SK-N-SH (cell line): ENCODE results near the gene SAE1. TPM values are rescaled to one million over a fixed set of nuclear protein-coding genes. Genes with fewer than 3 reads are reported as not detected.
"Not testable (repeated sequence)": the region's sequence is repeated elsewhere in the genome, so short reads cannot be mapped to it uniquely, and the experiment has no call there.

Experiments
- CTCF ChIA-PET: fragments of 300-600, 350-600 bp; formaldehyde crosslinking; extraction: SDS; loops from one replicate; lab custom pipeline; 2021; lab: Yijun Ruan, JAX
- POLR2A ChIA-PET: fragments of 350-600 bp; sonication (Branson Sonifier 250); formaldehyde crosslinking; extraction: SDS; loops from one replicate; lab custom pipeline; 2020; ENCODE audit warnings: antibody characterized with exemption, inconsistent platforms; lab: Yijun Ruan, JAX
- DNase-seq: peaks from one replicate; pipeline ENCODE4 v3.0.0; 2012
- H2AFZ ChIP-seq: fragments of 200-600 bp; sonication (generic); 2 replicates; pipeline ENCODE4 v1.8.1; 2016; ENCODE audit warnings: antibody characterized with exemption, mild to moderate bottlenecking, low read depth
- H3F3A ChIP-seq: fragments of 200-600 bp; sonication (generic); replicated peaks from 2 replicates; pipeline ENCODE3; 2016; ENCODE audit warnings: antibody characterized with exemption, mild to moderate bottlenecking; ENCODE audit not compliant: insufficient read depth
- H3K27ac ChIP-seq, 2 experiments: fragments of 200-500 bp in 1 of 2; fragments of 200-600 bp in 1 of 2; sonication (Bioruptor generic) in 1 of 2; sonication (generic), shearing (Covaris generic) in 1 of 2; 2 replicates each; pipeline versions ENCODE4 v1.5.1 to v1.6.1; 2014 to 2016; ENCODE audit warnings: low read depth in 2 of 2, inconsistent platforms in 1 of 2, low read length in 1 of 2, mild to moderate bottlenecking in 1 of 2, mixed read lengths in 1 of 2
- H3K27me3 ChIP-seq: fragments of 200-600 bp; sonication (generic), shearing (Covaris generic); 2 replicates; pipeline ENCODE4 v1.6.1; 2016; ENCODE audit warnings: mixed run types; ENCODE audit not compliant: insufficient read depth
- H3K36me3 ChIP-seq, 2 experiments: fragments of 200-500 bp in 1 of 2; fragments of 200-600 bp in 1 of 2; sonication (Bioruptor generic) in 1 of 2; sonication (generic) in 1 of 2; replicated peaks in 1 of 2; 2 replicates each; pipeline versions ENCODE3 to v1.5.1; 2014 to 2016; ENCODE audit warnings: low read length in 1 of 2, mild to moderate bottlenecking in 1 of 2; ENCODE audit not compliant: insufficient read depth in 2 of 2, control insufficient read depth in 1 of 2
- H3K4me1 ChIP-seq, 2 experiments: fragments of 200-500 bp in 1 of 2; fragments of 200-600 bp in 1 of 2; sonication (Bioruptor generic) in 1 of 2; sonication (generic), shearing (Covaris generic) in 1 of 2; 2 replicates each; pipeline versions ENCODE4 v1.5.1 to v1.6.1; 2014 to 2016; ENCODE audit warnings: low read depth in 1 of 2, low read length in 1 of 2, mixed run types in 1 of 2; ENCODE audit not compliant: insufficient read depth in 2 of 2, control insufficient read depth in 1 of 2
- H3K4me2 ChIP-seq: fragments of 200-600 bp; sonication (generic), shearing (Covaris generic); 2 replicates; pipeline ENCODE4 v1.6.1; 2017; ENCODE audit warnings: mixed run types
- H3K4me3 ChIP-seq, 2 experiments: fragments of 200-500 bp in 1 of 2; fragments of 200-600 bp in 1 of 2; sonication (Bioruptor generic) in 1 of 2; sonication (generic), shearing (Covaris generic) in 1 of 2; 2 replicates each; pipeline versions ENCODE4 v1.5.1 to v1.8.1; 2014 to 2016; ENCODE audit warnings: low read depth in 2 of 2, inconsistent platforms in 1 of 2, low read length in 1 of 2, mild to moderate bottlenecking in 1 of 2, mixed read lengths in 1 of 2, moderate library complexity in 1 of 2
- H3K79me2 ChIP-seq: fragments of 200-600 bp; sonication (generic); 2 replicates; pipeline ENCODE4 v1.8.1; 2017; ENCODE audit warnings: mild to moderate bottlenecking; ENCODE audit not compliant: insufficient read depth
- H3K9ac ChIP-seq: fragments of 200-600 bp; sonication (generic); 2 replicates; pipeline ENCODE4 v1.6.1; 2017; ENCODE audit warnings: mixed run types
- H3K9me2 ChIP-seq: fragments of 200-600 bp; sonication (generic); 2 replicates; pipeline ENCODE4 v1.6.1; 2017; ENCODE audit warnings: mixed run types
- H3K9me3 ChIP-seq: fragments of 200-600 bp; sonication (generic); 2 replicates; pipeline ENCODE4 v1.6.1; 2017; ENCODE audit warnings: mixed run types, mild to moderate bottlenecking, moderate library complexity
- H4K20me1 ChIP-seq: fragments of 200-600 bp; sonication (generic); 2 replicates; pipeline ENCODE4 v1.6.1; 2017; ENCODE audit warnings: mild to moderate bottlenecking, mixed run types; ENCODE audit not compliant: insufficient read depth
- ELF1 ChIP-seq: IDR thresholded peaks from 2 replicates; pipeline ENCODE4 v1.4.0; 2012
- FOXM1 ChIP-seq: IDR thresholded peaks from 2 replicates; pipeline ENCODE4 v1.4.0; 2012; ENCODE audit warnings: low read depth, mild to moderate bottlenecking
- JUND ChIP-seq: IDR thresholded peaks from 2 replicates; pipeline ENCODE4 v1.4.0; 2012
- NFIC ChIP-seq: IDR thresholded peaks from 2 replicates; pipeline ENCODE4 v1.4.0; 2012; ENCODE audit warnings: borderline replicate concordance
- RFX5 ChIP-seq: IDR thresholded peaks from 2 replicates; pipeline ENCODE4 v1.6.1; 2012; ENCODE audit warnings: mild to moderate bottlenecking, improper control_type of control experiment, low read length
- SMC3 ChIP-seq: IDR thresholded peaks from 2 replicates; pipeline ENCODE4 v1.6.1; 2012; ENCODE audit warnings: low read depth, low read length, improper control_type of control experiment
- TAF1 ChIP-seq: IDR thresholded peaks from 2 replicates; pipeline ENCODE4 v1.6.1; 2012; ENCODE audit warnings: low read depth, mild to moderate bottlenecking, low read length, moderate library complexity, borderline replicate concordance
- WGBS: methylation state at CpG from one replicate; pipeline ENCODE4 v1.1.6; 2017; ENCODE audit warnings: low lambda C conversion rate; 5-methylcytosine and 5-hydroxymethylcytosine counted together
- polyA plus RNA-seq, 3 experiments: library from polyadenylated mRNA; depleted of rRNA; stranded (reverse); fragments of >200 nt; gene quantifications; 2 replicates each; pipeline ENCODE4 v1.2.3, GENCODE V29; 2012
- TF ChIP-seq, protein P1 (sequence below): IDR thresholded peaks from 2 replicates; pipeline ENCODE4 v1.4.0; 2012; ENCODE audit warnings: low read depth, borderline replicate concordance
- TF ChIP-seq, protein P2 (sequence below): IDR thresholded peaks from 2 replicates; pipeline ENCODE4 v1.4.0; 2012; ENCODE audit warnings: low read depth

The SAE1 gene
- polyA plus RNA-seq, 1 of the 3 experiments (the other 2 are of a cell fraction): 123 TPM

DNA sequence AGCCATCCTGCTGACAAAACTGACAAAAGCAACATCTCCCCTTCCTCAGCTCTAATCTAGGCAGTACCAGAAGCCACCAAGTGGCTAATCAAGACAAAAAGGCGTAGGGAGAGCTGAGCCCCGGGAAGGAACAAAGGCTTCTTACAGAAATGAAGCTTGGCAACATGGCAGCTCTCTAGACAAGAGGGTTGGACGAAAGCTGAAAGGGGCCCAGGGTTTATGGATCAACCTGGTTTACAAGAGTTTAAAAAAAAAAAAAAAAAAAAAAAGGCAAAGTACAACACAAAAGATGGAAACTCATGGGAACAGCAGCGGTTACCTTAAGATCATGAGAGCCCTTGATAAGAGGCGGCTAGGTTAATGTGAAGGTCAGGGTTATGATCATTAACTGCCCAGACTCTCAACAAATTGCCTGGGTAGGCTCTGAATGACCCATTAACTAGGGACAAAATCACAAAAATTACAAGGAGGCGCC, 31.0 kb upstream of the SAE1 start:
- Histone ChIP-seq H3K27me3 (no peaks in the 10 kb centered on the region), H3K4me1 (peaks cover 0 to 3% of the 10 kb centered on the region in 2 experiments; a peak in 1 of 4 replicates), H3K36me3 (peaks cover 9 to 15% of the 10 kb centered on the region in 2 experiments), H3K4me3 (no peak overlapping the region), H3K9me2 (no peaks in the 10 kb centered on the region), H2AFZ (no peak overlapping the region), H3K9ac (no peak overlapping the region), H4K20me1 (peaks cover 78% of the 10 kb centered on the region), H3K4me2 (no peak overlapping the region), H3K9me3 (no peaks in the 10 kb centered on the region), H3K79me2 (peaks cover 100% of the 10 kb centered on the region), H3K27ac (no peak overlapping the region), H3F3A (peaks cover 4% of the 10 kb centered on the region)
- WGBS: over 99% methylated on average over 6 of the region's 6 CpGs
- ChIA-PET POLR2A (interaction anchor here (0.9 kb wide), 1 partner anchor 14 kb away, joined by 4 read pairs; the partner anchor contains the start of gene ZC3H4), CTCF (interaction anchor here (0.9 to 1.2 kb wide), 5 partner anchors 11 to 26 kb away, joined by 3 to 4 read pairs (median 3); partner anchors contain the start of gene ZC3H4)
- no peak for DNase-seq
- TF ChIP-seq RFX5 (no peak), TAF1 (no peak)
- TF ChIP-seq, protein P1, sequence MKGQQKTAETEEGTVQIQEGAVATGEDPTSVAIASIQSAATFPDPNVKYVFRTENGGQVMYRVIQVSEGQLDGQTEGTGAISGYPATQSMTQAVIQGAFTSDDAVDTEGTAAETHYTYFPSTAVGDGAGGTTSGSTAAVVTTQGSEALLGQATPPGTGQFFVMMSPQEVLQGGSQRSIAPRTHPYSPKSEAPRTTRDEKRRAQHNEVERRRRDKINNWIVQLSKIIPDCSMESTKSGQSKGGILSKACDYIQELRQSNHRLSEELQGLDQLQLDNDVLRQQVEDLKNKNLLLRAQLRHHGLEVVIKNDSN: no peak
- TF ChIP-seq, protein P2, sequence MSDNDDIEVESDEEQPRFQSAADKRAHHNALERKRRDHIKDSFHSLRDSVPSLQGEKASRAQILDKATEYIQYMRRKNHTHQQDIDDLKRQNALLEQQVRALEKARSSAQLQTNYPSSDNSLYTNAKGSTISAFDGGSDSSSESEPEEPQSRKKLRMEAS: no peak

DNA sequence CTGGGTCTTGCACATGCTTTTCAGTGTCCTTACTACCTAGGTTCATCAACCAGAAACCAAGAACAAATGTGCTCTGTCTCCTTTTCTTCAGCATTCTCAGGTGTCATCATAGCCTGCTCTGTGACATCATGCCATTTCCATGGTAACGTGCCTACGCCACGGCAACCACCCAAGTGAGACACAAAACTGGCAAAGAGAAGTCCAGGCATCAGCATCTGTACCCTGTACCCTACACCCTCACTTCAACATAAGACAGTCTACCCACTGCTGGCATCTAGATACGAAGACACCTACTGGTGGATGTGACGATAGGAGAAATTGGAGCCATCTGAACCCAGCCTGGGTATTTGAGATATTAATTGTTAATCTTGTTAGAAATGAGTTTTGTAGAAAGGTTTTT, 30.3 kb upstream of the SAE1 start:
- no peaks in the 10 kb centered on the region for H3K9me3 ChIP-seq
- peaks cover 73% of the 10 kb centered on the region for H4K20me1 ChIP-seq
- H3K27me3 ChIP-seq: no peaks in the 10 kb centered on the region
- peaks cover 11 to 21% of the 10 kb centered on the region in 2 experiments for H3K36me3 ChIP-seq
- TF ChIP-seq JUND: no peak
- TF ChIP-seq FOXM1: no peak
- no peak for TF ChIP-seq NFIC
- no peak for TF ChIP-seq ELF1
- no peak for TF ChIP-seq SMC3
- TF ChIP-seq, all 33 proteins: peak for 0
- 100% methylated on average over 5 of the region's 5 CpGs for WGBS
- Histone ChIP-seq H3K4me2 (no peak overlapping the region), H3K4me3 (no peak overlapping the region), H3K79me2 (peaks cover 100% of the 10 kb centered on the region), H3K9ac (no peak overlapping the region), H3K27ac (no peak overlapping the region), H3F3A (peaks cover 4% of the 10 kb centered on the region), H3K4me1 (peaks cover 0 to 5% of the 10 kb centered on the region in 2 experiments; a peak in 1 of 4 replicates), H2AFZ (no peak overlapping the region), H3K9me2 (no peaks in the 10 kb centered on the region)
- ChIA-PET POLR2A (no interaction called here), CTCF (interaction anchor here (1.0 kb wide), 1 partner anchor 14 kb away, joined by 4 read pairs; the partner anchor contains the start of gene ZC3H4)
- no peak for DNase-seq

DNA sequence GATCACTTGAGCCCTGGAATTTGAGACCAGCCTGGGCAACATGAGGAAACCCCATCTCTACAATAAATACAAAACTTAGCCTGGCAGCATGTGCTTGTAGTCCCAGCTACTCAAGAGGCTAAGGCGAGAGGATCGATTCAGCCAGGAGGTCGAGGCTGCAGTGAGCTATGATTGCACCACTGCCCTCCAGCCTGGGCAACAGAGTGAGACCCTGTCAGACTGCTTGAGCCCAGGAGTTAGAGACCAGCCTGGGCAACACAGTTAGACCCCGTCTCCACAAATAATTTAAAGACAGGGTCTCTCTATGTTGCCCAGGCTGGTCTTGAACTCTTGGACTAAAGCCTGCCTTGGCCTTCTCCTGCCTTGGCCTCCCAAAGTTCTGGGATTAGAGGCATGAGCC, 29.5 kb upstream of the SAE1 start:
- H3K4me3 ChIP-seq, POLR2A ChIA-PET, H3K4me2 ChIP-seq, H3K9me3 ChIP-seq, H3K27ac ChIP-seq, H3K27me3 ChIP-seq, H3K9me2 ChIP-seq, H3K9ac ChIP-seq, H3F3A ChIP-seq, H2AFZ ChIP-seq, DNase-seq: not testable (repeated sequence)
- H4K20me1 ChIP-seq: peaks cover 65% of the 10 kb centered on the region
- WGBS: 96% methylated on average over 4 of the region's 4 CpGs
- peaks cover 12 to 26% of the 10 kb centered on the region in 2 experiments for H3K36me3 ChIP-seq
- peaks cover 3 to 12% of the 10 kb centered on the region in 2 experiments; a peak in 2 of 4 replicates for H3K4me1 ChIP-seq
- H3K79me2 ChIP-seq: peaks cover 100% of the 10 kb centered on the region
- CTCF ChIA-PET: interaction anchor here (1.7 kb wide), 1 partner anchor 22 kb away, joined by 5 read pairs; no protein-coding TSS in a partner anchor
